Right lobe of liver (tissue), 4 donors: ENCODE data around the gene MNT.

ENCODE experiments used
- CTCF ChIP-seq, 4 donors: fragments of 200-600 bp in 3 of 4; fragments of 450-650 bp in 1 of 4; IDR thresholded peaks; one replicate each; pipeline versions ENCODE4 v1.5.1 to v1.8.0; 2016 to 2022; ENCODE audit warnings: antibody characterized with exemption in 4 of 4, mild to moderate bottlenecking in 2 of 4
- POLR2A ChIP-seq: fragments of 450-650 bp; IDR thresholded peaks from one replicate; pipeline ENCODE4 v1.6.1; 2017; ENCODE audit warnings: antibody characterized with exemption, mild to moderate bottlenecking
- donor health status: DM: no; HTN: no; CAD: no.
- donor health status: DM: no; HTN: no; CAD: no.
- donor health status: DM: no; HTN: yes; CAD: no.

GRCh38 chr17:2401426-2402221, 764 bp upstream of the MNT start:
- TF ChIP-seq POLR2A = no peak
- peak in 1 of 4 donors; percentile 3 for TF ChIP-seq CTCF (IDR thresholded peaks at IDR 0.05)
